HG03378 (cell line): Measurements from ENCODE around the gene IL1RAP.
"Not testable (repeated sequence)": the region's sequence is repeated elsewhere in the genome, so short reads cannot be mapped to it uniquely, and the experiment has no call there.

ENCODE experiments used
- ATAC-seq: cut with Tn5 transposase; IDR thresholded peaks from one replicate; pipeline ENCODE4 v1.9.1; 2021; ENCODE audit warnings: mild to moderate bottlenecking, moderate library complexity; ENCODE audit not compliant: unreplicated experiment

The IL1RAP gene

GRCh38 chr3:190506271-190506670 lies 7.6 kb upstream of the IL1RAP start:
- ATAC-seq, result no peak

GRCh38 chr3:190512666-190513065 lies 1.2 kb upstream of the IL1RAP start:
- ATAC-seq, result no peak

- no peak for ATAC-seq
Measured at GRCh38 chr3:190514413-190515153, 698 bp downstream of the IL1RAP start.

GRCh38 chr3:190516416-190516815 lies 2.5 kb downstream of the IL1RAP start:
- no peak for ATAC-seq

- no peak for ATAC-seq
Measured at GRCh38 chr3:190517687-190518086, 3.8 kb downstream of the IL1RAP start.

- not testable (repeated sequence) for ATAC-seq
Measured at GRCh38 chr3:190518531-190518930, 4.6 kb downstream of the IL1RAP start.

- ATAC-seq, result no peak
Measured at GRCh38 chr3:190519886-190520285, 6.0 kb downstream of the IL1RAP start.

- no peak for ATAC-seq
Measured at GRCh38 chr3:190521998-190522397, 8.1 kb downstream of the IL1RAP start.

GRCh38 chr3:190522621-190523222 lies 8.8 kb downstream of the IL1RAP start:
- no peak for ATAC-seq

- no peak for ATAC-seq
Measured at GRCh38 chr3:190524942-190525341, 11.1 kb downstream of the IL1RAP start.

- ATAC-seq, result no peak
Measured at GRCh38 chr3:190525634-190526033, 11.7 kb downstream of the IL1RAP start.

- ATAC-seq, result no peak
Measured at GRCh38 chr3:190526787-190527762, 13.2 kb downstream of the IL1RAP start.

GRCh38 chr3:190528706-190529105 lies 14.8 kb downstream of the IL1RAP start:
- no peak for ATAC-seq

- ATAC-seq, result no peak
Measured at GRCh38 chr3:190531406-190531805, 17.5 kb downstream of the IL1RAP start.

GRCh38 chr3:190532731-190533203 lies 18.9 kb downstream of the IL1RAP start:
- no peak for ATAC-seq

- no peak for ATAC-seq
Measured at GRCh38 chr3:190533511-190534281, 19.8 kb downstream of the IL1RAP start.

- no peak for ATAC-seq
Measured at GRCh38 chr3:190534386-190534785, 20.5 kb downstream of the IL1RAP start.

- ATAC-seq, result no peak
Measured at GRCh38 chr3:190534986-190535385, 21.1 kb downstream of the IL1RAP start.

GRCh38 chr3:190537146-190537545 lies 23.3 kb downstream of the IL1RAP start:
- no peak for ATAC-seq

GRCh38 chr3:190538288-190538687 lies 24.4 kb downstream of the IL1RAP start:
- ATAC-seq, result no peak

- no peak for ATAC-seq
Measured at GRCh38 chr3:190539526-190539925, 25.6 kb downstream of the IL1RAP start.
